Prostate gland (tissue), 2 donors: ENCODE results near the gene LRP11. TPM values are rescaled to one million over a fixed set of nuclear protein-coding genes. Genes with fewer than 3 reads are reported as not detected.

Experiments used
- DNase-seq: peaks from one replicate; pipeline ENCODE4 v3.0.0-alpha.2; 2019; ENCODE audit warnings: low spot score
- H3K27ac ChIP-seq, 2 donors: fragments of 200-600 bp; sonication (generic); 2 replicates each; pipeline ENCODE4 v1.5.1; 2017 to 2019
- H3K27me3 ChIP-seq: fragments of 200-600 bp; sonication (generic); replicated peaks from 2 replicates; pipeline ENCODE4 v1.5.1; 2019; ENCODE audit not compliant: insufficient read depth
- H3K36me3 ChIP-seq, 2 donors: fragments of 200-600 bp; sonication (generic); 1 replicate in 1 of 2; 2 replicates in 1 of 2; pipeline versions ENCODE4 v1.5.1 to v1.8.1; 2017 to 2019
- H3K4me1 ChIP-seq: fragments of 200-600 bp; sonication (generic); replicated peaks from 2 replicates; pipeline ENCODE4 v1.5.1; 2019
- H3K4me3 ChIP-seq, 2 donors: fragments of 200-600 bp; sonication (generic); 2 replicates each; pipeline ENCODE4 v1.5.1; 2017 to 2019
- H3K9me3 ChIP-seq: fragments of 200-600 bp; sonication (generic); 2 replicates; pipeline ENCODE4 v1.5.1; 2017
- POLR2A ChIP-seq: fragments of 450-650 bp; IDR thresholded peaks from one replicate; pipeline ENCODE4 v1.6.1; 2016; ENCODE audit warnings: antibody characterized with exemption, mild to moderate bottlenecking
- POLR2AphosphoS5 ChIP-seq: sonication (generic); formaldehyde crosslinking; IDR thresholded peaks from one replicate; pipeline ENCODE4 v1.6.1; 2017; ENCODE audit warnings: antibody characterized with exemption
- WGBS: methylation state at CpG from one replicate; pipeline ENCODE4 v1.1.5; 2018; 5-methylcytosine and 5-hydroxymethylcytosine counted together
- intact Hi-C: fragments of 100-400 bp; cut with DNase I; formaldehyde crosslinking; loops from one replicate; pipeline ENCODE4 v1.14.2; 2022
- total RNA-seq, 2 donors: library from RNA; depleted of rRNA; stranded (reverse); fragments of >200 nt; gene quantifications; one replicate each; pipeline ENCODE4 v1.1.0, GENCODE V29; 2016
- TF ChIP-seq, protein P1 (sequence below), 4 experiments: fragments of 200-600 bp in 2 of 4; fragments of 450-650 bp in 2 of 4; sonication (generic) in 2 of 4; IDR thresholded peaks; 1 replicate in 3 of 4; 2 replicates in 1 of 4; pipeline ENCODE4 v1.5.1; 2016 to 2019; ENCODE audit warnings: antibody characterized with exemption in 4 of 4, mild to moderate bottlenecking in 2 of 4, moderate library complexity in 2 of 4

The LRP11 gene
- total RNA-seq, 2 donors from 2014 or later = 52.7 to 76.3 TPM

GRCh38 chr6:149901444-149902140 is 37.4 kb upstream of the LRP11 start:
- intact Hi-C loops = no loop called here
- H3K9me3 ChIP-seq = no peaks in the 10 kb centered on the region
- H3K36me3 ChIP-seq = no peaks in the 10 kb centered on the region
- 87% methylated on average over 6 of the region's 6 CpGs for WGBS
- H3K27ac ChIP-seq = no peak overlapping the region
- TF ChIP-seq POLR2AphosphoS5 = no peak
- H3K4me1 ChIP-seq = no peaks in the 10 kb centered on the region
- no peaks in the 10 kb centered on the region for H3K27me3 ChIP-seq
- H3K4me3 ChIP-seq = no peak overlapping the region
- no peak for DNase-seq

GRCh38 chr6:149900620-149901443 is 36.7 kb upstream of the LRP11 start:
- TF ChIP-seq POLR2A (no peak), POLR2AphosphoS5 (no peak)
- TF ChIP-seq, protein P1, sequence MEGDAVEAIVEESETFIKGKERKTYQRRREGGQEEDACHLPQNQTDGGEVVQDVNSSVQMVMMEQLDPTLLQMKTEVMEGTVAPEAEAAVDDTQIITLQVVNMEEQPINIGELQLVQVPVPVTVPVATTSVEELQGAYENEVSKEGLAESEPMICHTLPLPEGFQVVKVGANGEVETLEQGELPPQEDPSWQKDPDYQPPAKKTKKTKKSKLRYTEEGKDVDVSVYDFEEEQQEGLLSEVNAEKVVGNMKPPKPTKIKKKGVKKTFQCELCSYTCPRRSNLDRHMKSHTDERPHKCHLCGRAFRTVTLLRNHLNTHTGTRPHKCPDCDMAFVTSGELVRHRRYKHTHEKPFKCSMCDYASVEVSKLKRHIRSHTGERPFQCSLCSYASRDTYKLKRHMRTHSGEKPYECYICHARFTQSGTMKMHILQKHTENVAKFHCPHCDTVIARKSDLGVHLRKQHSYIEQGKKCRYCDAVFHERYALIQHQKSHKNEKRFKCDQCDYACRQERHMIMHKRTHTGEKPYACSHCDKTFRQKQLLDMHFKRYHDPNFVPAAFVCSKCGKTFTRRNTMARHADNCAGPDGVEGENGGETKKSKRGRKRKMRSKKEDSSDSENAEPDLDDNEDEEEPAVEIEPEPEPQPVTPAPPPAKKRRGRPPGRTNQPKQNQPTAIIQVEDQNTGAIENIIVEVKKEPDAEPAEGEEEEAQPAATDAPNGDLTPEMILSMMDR (IDR thresholded peaks at IDR 0.05) = no peak
- Histone ChIP-seq H3K4me1 (peaks cover 5% of the 10 kb centered on the region), H3K36me3 (no peaks in the 10 kb centered on the region), H3K27me3 (no peaks in the 10 kb centered on the region), H3K4me3 (no peak overlapping the region), H3K27ac (no peak overlapping the region), H3K9me3 (no peaks in the 10 kb centered on the region)
- peak; percentile 57 for DNase-seq
- 69% methylated on average over 11 of the region's 11 CpGs for WGBS
- intact Hi-C loops = no loop called here

GRCh38 chr6:149899926-149900619 is 35.9 kb upstream of the LRP11 start:
- Histone ChIP-seq H3K36me3 (no peaks in the 10 kb centered on the region), H3K9me3 (no peaks in the 10 kb centered on the region), H3K27ac (peak overlapping the region in 1 of 2 donors; percentile 38), H3K4me3 (no peak overlapping the region), H3K4me1 (peaks cover 5% of the 10 kb centered on the region), H3K27me3 (no peaks in the 10 kb centered on the region)
- intact Hi-C loops = no loop called here
- 71% methylated on average over 7 of the region's 7 CpGs for WGBS
- TF ChIP-seq POLR2A = no peak
- TF ChIP-seq, protein P1 (IDR thresholded peaks at IDR 0.05) = no peak
- TF ChIP-seq POLR2AphosphoS5 = no peak
- DNase-seq = no peak

DNA sequence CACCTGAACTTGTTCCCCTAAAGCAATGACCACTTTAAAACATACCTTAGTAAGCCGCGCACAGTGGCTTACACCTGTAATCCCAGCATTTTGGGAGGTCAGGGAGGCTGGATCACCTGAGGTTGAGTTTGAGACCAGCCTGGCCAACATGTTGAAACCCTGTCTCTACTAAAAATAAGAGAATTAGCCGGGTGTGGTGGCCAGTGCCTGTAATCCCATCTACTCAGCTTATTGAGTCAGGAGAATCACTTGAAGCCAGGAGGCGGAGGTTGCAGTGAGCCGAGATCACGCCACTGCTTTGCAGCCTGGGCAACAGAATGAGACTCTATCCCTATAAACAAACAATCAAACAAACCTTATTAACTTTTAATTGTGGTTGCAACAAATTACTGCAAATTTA is 35.3 kb upstream of the LRP11 start:
- H3K36me3 ChIP-seq = no peaks in the 10 kb centered on the region
- no peak overlapping the region for H3K27ac ChIP-seq
- intact Hi-C loops = no loop called here
- 72% methylated on average over 6 of the region's 6 CpGs for WGBS
- DNase-seq = no peak
- peaks cover 5% of the 10 kb centered on the region for H3K4me1 ChIP-seq
- no peak overlapping the region for H3K4me3 ChIP-seq
- no peaks in the 10 kb centered on the region for H3K27me3 ChIP-seq
- no peaks in the 10 kb centered on the region for H3K9me3 ChIP-seq
- TF ChIP-seq POLR2A = no peak
- TF ChIP-seq POLR2AphosphoS5 = no peak
- TF ChIP-seq, protein P1 (IDR thresholded peaks at IDR 0.05) = no peak

- Histone ChIP-seq H3K4me1 (peaks cover 5% of the 10 kb centered on the region), H3K27me3 (no peaks in the 10 kb centered on the region), H3K9me3 (no peaks in the 10 kb centered on the region), H3K4me3 (no peak overlapping the region), H3K36me3 (no peaks in the 10 kb centered on the region), H3K27ac (no peak overlapping the region)
- intact Hi-C loops = no loop called here
- DNase-seq = no peak
- no peak for TF ChIP-seq POLR2A
- no peak for TF ChIP-seq POLR2AphosphoS5
- TF ChIP-seq, protein P1 (IDR thresholded peaks at IDR 0.05) = no peak
- WGBS = 95% methylated on average over 9 of the region's 9 CpGs
These were observed 34.8 kb upstream of the LRP11 start for GRCh38 chr6:149898966-149899365.
